Omental fat pad (tissue), 4 donors: ENCODE data around the gene YTHDC1. TPM values are rescaled to one million over a fixed set of nuclear protein-coding genes. Genes with fewer than 3 reads are reported as not detected.
"Not testable (repeated sequence)": the region's sequence is repeated elsewhere in the genome, so short reads cannot be mapped to it uniquely, and the experiment has no call there.

Source experiments
- ATAC-seq: fragments of 150-250 bp; one replicate; pipeline ENCODE4 v1.9.1; 2016; ENCODE audit warnings: mild to moderate bottlenecking, moderate library complexity; ENCODE audit not compliant: low FRiP score
- DNase-seq: peaks from one replicate; pipeline ENCODE4 v3.0.0-alpha.2; 2019; ENCODE audit warnings: low spot score
- CTCF ChIP-seq, 3 donors: fragments of 450-650 bp; IDR thresholded peaks; one replicate each; pipeline ENCODE4 v1.5.1; 2016 to 2017; ENCODE audit warnings: antibody characterized with exemption in 3 of 3, mild to moderate bottlenecking in 3 of 3, moderate library complexity in 2 of 3
- total RNA-seq, 4 donors: library from RNA; depleted of rRNA; stranded (reverse); fragments of >200 nt; gene quantifications; one replicate each; pipeline ENCODE4 v1.1.0, GENCODE V29; 2016

The YTHDC1 gene
- 10 to 100 TPM; 43.3 to 78.2 (median 60.9) TPM for total RNA-seq

- ATAC-seq (peak; percentile 95), DNase-seq (peak; percentile 80)
- TF ChIP-seq CTCF (IDR thresholded peaks at IDR 0.05): no peak
Observed at GRCh38 chr4:68349649-68350360, at the start of gene YTHDC1. Gene YTHDC1, minus strand, starts transcription at chr4:68350090. Its CDS starts 337 bp downstream, at chr4:68349753.

- DNase-seq: no peak
- no peak for TF ChIP-seq CTCF (IDR thresholded peaks at IDR 0.05)
- ATAC-seq: no peak
Observed at GRCh38 chr4:68399306-68399705, 49.4 kb upstream of the YTHDC1 start.

- DNase-seq: no peak
- ATAC-seq: no peak
- TF ChIP-seq CTCF (IDR thresholded peaks at IDR 0.05): no peak
Observed at GRCh38 chr4:68396756-68397155, 46.9 kb upstream of the YTHDC1 start.

- no peak for TF ChIP-seq CTCF (IDR thresholded peaks at IDR 0.05)
- ATAC-seq (no peak), DNase-seq (no peak)
Observed at GRCh38 chr4:68391436-68391835, 41.5 kb upstream of the YTHDC1 start.

- DNase-seq (no peak), ATAC-seq (no peak)
Observed at GRCh38 chr4:68390205-68390935, 40.5 kb upstream of the YTHDC1 start.

GRCh38 chr4:68389386-68389913 is 39.6 kb upstream of the YTHDC1 start:
- not testable (repeated sequence) for ATAC-seq, DNase-seq

More at GRCh38 chr4:68390205-68390935, 40.5 kb upstream of the YTHDC1 start:
- TF ChIP-seq CTCF (IDR thresholded peaks at IDR 0.05): no peak

- no peak for ATAC-seq
- DNase-seq: no peak
- no peak for TF ChIP-seq CTCF (IDR thresholded peaks at IDR 0.05)
Observed at GRCh38 chr4:68388347-68388865, 38.5 kb upstream of the YTHDC1 start.
